A549 (cell line): ENCODE data around the gene TCERG1L.

Experiments used
- CTCF ChIP-seq: fragments of >200 bp; sonication (Bioruptor Twin); formaldehyde crosslinking; IDR thresholded peaks from 3 replicates; pipeline ENCODE4 v1.5.1; 2016
- POLR2A ChIP-seq: IDR thresholded peaks from 2 replicates; pipeline ENCODE4 v1.6.1; 2012; ENCODE audit warnings: mild to moderate bottlenecking, low read length

DNA sequence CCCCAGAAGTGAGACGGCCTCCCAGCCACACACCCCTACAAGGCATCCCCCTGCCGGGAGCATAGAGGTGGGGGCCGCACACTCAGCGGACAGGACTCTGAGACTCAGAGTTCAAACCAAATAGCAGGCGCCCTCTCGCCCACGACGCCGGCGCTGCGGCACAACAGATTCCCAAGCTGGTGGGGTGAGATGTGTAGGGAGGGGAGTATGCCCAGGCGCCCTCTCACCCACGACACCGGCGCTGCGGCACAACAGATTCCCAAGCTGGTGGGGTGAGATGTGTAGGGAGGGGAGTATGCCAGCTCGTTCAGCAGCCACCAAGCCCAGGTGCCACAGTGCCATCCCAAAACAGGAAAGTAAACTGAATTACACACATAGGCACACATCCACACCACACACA is 64.7 kb downstream of the TCERG1L start:
- no peak for TF ChIP-seq CTCF
- no peak for TF ChIP-seq POLR2A
